Measurements from ENCODE around the gene CMKLR1.

DNA sequence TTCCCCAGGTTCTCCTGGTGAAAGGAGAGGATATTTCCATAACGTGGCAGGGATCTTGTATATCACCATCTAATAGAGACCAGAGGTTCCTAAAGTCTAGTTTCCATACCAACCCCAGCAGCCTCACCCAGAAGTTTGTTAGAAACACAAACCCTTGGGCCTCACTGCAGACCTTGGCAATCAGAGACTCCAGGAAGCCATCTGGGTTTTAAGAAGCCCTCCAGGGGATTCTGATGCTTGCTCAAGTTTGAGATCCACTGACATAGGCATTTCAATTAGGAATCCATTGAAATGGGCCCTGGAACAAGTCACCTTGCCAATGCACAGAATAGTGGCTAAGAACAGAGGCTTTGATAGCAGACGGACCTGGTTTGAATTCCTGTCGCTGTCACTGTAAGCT, 2.2 kb upstream of the CMKLR1 start:
- no peak for TF ChIP-seq POLR2A (IDR thresholded peaks at IDR 0.05)
- TF ChIP-seq, protein P1, sequence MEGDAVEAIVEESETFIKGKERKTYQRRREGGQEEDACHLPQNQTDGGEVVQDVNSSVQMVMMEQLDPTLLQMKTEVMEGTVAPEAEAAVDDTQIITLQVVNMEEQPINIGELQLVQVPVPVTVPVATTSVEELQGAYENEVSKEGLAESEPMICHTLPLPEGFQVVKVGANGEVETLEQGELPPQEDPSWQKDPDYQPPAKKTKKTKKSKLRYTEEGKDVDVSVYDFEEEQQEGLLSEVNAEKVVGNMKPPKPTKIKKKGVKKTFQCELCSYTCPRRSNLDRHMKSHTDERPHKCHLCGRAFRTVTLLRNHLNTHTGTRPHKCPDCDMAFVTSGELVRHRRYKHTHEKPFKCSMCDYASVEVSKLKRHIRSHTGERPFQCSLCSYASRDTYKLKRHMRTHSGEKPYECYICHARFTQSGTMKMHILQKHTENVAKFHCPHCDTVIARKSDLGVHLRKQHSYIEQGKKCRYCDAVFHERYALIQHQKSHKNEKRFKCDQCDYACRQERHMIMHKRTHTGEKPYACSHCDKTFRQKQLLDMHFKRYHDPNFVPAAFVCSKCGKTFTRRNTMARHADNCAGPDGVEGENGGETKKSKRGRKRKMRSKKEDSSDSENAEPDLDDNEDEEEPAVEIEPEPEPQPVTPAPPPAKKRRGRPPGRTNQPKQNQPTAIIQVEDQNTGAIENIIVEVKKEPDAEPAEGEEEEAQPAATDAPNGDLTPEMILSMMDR (IDR thresholded peaks at IDR 0.05) = no peak

Measured in esophagus squamous epithelium (tissue), 4 donors.